Endothelial cell of umbilical vein (primary cell): Measurements from ENCODE around the gene TSPAN15. TPM values are rescaled to one million over a fixed set of nuclear protein-coding genes. Genes with fewer than 3 reads are reported as not detected.

Source experiments
- BruUV-seq: library from RNA; stranded (reverse); fragments of 400-500 nt; replicated peaks from 2 replicates; lab custom pipeline; 2021; lab: Mats Ljungman, UMichigan
- CTCF ChIA-PET: fragments of 300-600, 350-600 bp; sonication (Branson Sonifier 250); formaldehyde crosslinking; loops from one replicate; lab custom pipeline; 2021; ENCODE audit warnings: antibody characterized with exemption, inconsistent platforms; lab: Charles Lee
- POLR2A ChIA-PET: fragments of 300-600, 350-600 bp; sonication (Branson Sonifier 250); formaldehyde crosslinking; loops from one replicate; lab custom pipeline; 2021; ENCODE audit warnings: antibody characterized with exemption, inconsistent platforms; lab: Charles Lee
- DNase-seq: peaks from one replicate; pipeline ENCODE4 v3.0.0-alpha.2; 2011; ENCODE audit warnings: low read depth, low spot score
- FAIRE-seq: peaks from 2 replicates; lab custom pipeline; 2011; peaks lifted over from hg19 to GRCh38; lab: Jason Lieb, UNC
- H2AFZ ChIP-seq: 2 replicates; pipeline ENCODE4 v1.6.0; 2012; ENCODE audit warnings: low read depth, low read length, control low read depth, inconsistent platforms
- H3K27ac ChIP-seq: 2 replicates; pipeline ENCODE4 v1.5.1; 2011; ENCODE audit warnings: low read depth, mild to moderate bottlenecking, control low read depth, low read length, moderate library complexity; ENCODE audit not compliant: insufficient read depth
- H3K27me3 ChIP-seq, 2 experiments: 2 replicates each; pipeline versions ENCODE4 v1.6.0 to v1.6.1; 2011; ENCODE audit warnings: low read length in 2 of 2, mixed read lengths in 1 of 2; ENCODE audit not compliant: control insufficient read depth in 2 of 2, insufficient read depth in 2 of 2
- H3K36me3 ChIP-seq, 2 experiments: 2 replicates in 1 of 2; 3 replicates in 1 of 2; pipeline ENCODE4 v1.5.1; 2011; ENCODE audit warnings: low read length in 2 of 2, mild to moderate bottlenecking in 1 of 2, moderate library complexity in 1 of 2; ENCODE audit not compliant: control insufficient read depth in 2 of 2, insufficient read depth in 2 of 2; ENCODE audit errors: extremely low read depth in 1 of 2
- H3K4me1 ChIP-seq: 3 replicates; pipeline ENCODE4 v1.5.1; 2011; ENCODE audit warnings: mild to moderate bottlenecking, low read length; ENCODE audit not compliant: control insufficient read depth, insufficient read depth; ENCODE audit errors: extremely low read depth
- H3K4me2 ChIP-seq: 2 replicates; pipeline ENCODE4 v1.6.1; 2011; ENCODE audit warnings: low read length, control low read depth, mixed read lengths; ENCODE audit not compliant: insufficient read depth
- H3K4me3 ChIP-seq, 3 experiments: fragments of 200-600 bp in 1 of 3; sonication (generic), shearing (Covaris generic) in 1 of 3; replicated peaks in 1 of 3; 2 replicates each; pipeline ENCODE4 v1.5.1; 2011 to 2016; ENCODE audit warnings: control low read depth in 3 of 3, low read length in 3 of 3, mild to moderate bottlenecking in 2 of 3, inconsistent platforms in 1 of 3, low read depth in 1 of 3, moderate library complexity in 1 of 3; ENCODE audit not compliant: insufficient read depth in 1 of 3
- H3K79me2 ChIP-seq: 2 replicates; pipeline ENCODE4 v1.6.0; 2012; ENCODE audit warnings: low read length, inconsistent platforms; ENCODE audit not compliant: control insufficient read depth, insufficient read depth
- H3K9ac ChIP-seq: replicated peaks from 2 replicates; pipeline ENCODE3; 2011; ENCODE audit warnings: low read length, control low read depth; ENCODE audit not compliant: insufficient read depth; ENCODE audit errors: extremely low read depth
- H3K9me1 ChIP-seq: replicated peaks from 3 replicates; pipeline ENCODE4 v1.6.0; 2011; ENCODE audit warnings: mild to moderate bottlenecking, low read length; ENCODE audit not compliant: control insufficient read depth, insufficient read depth; ENCODE audit errors: extremely low read depth
- H3K9me3 ChIP-seq: replicated peaks from 2 replicates; pipeline ENCODE4 v1.5.1; 2012; ENCODE audit warnings: low read length, inconsistent platforms; ENCODE audit not compliant: control insufficient read depth, insufficient read depth
- H4K20me1 ChIP-seq: replicated peaks from 2 replicates; pipeline ENCODE3; 2011; ENCODE audit warnings: mild to moderate bottlenecking, low read length; ENCODE audit not compliant: control insufficient read depth, insufficient read depth; ENCODE audit errors: extremely low read depth
- CTCF ChIP-seq, 2 donors: IDR thresholded peaks; 1 replicate in 1 of 2; 2 replicates in 1 of 2; pipeline ENCODE4 v1.5.1; 2011; ENCODE audit warnings: low read length in 2 of 2, mild to moderate bottlenecking in 2 of 2, moderate library complexity in 2 of 2, control low read depth in 1 of 2, inconsistent platforms in 1 of 2, low read depth in 1 of 2; ENCODE audit not compliant: insufficient read depth in 1 of 2; ENCODE audit errors: extremely low read depth in 1 of 2
- JUN ChIP-seq: IDR thresholded peaks from 2 replicates; pipeline ENCODE4 v1.6.1; 2011; ENCODE audit warnings: borderline replicate concordance, low read depth; ENCODE audit not compliant: insufficient read length, insufficient read depth
- dilution Hi-C: fragments of 300-500 bp; cut with MboI; formaldehyde crosslinking; loops from one replicate; pipeline ENCODE4 v1.15.0; 2019; ENCODE audit warnings: low sequenced_read_pairs; ENCODE audit not compliant: extremely low pct_ligation_motif_present
- intact Hi-C: fragments of 100-400 bp; cut with micrococcal nuclease; formaldehyde crosslinking; loops from one replicate; pipeline ENCODE4 v1.10.0; 2022
- polyA plus RNA-seq, 4 experiments: library from polyadenylated mRNA; depleted of rRNA in 3 of 4; stranded (reverse) in 3 of 4; unstranded in 1 of 4; fragments of >200 nt; gene quantifications; 2 replicates each; pipeline versions ENCODE4 v1.2.1 to v1.2.3, GENCODE V29; 2011 to 2012; ENCODE audit warnings: missing spikeins in 1 of 4
- total RNA-seq: library from RNA; stranded (reverse); gene quantifications from 2 replicates; pipeline ENCODE4 v1.2.3, GENCODE V29; 2021

Gene TSPAN15
- total and polyA plus RNA-seq, 2 donors (not counting 3 experiments of a cell fraction or from before 2014, with no cell fraction given) = 78.4 to 189 TPM

GRCh38 chr10:69413221-69413865 is 37.9 kb upstream of the TSPAN15 start:
- Histone ChIP-seq H3K9ac (no peak overlapping the region), H3K79me2 (no peaks in the 10 kb centered on the region), H3K27me3 (no peaks in the 10 kb centered on the region), H3K4me3 (no peak overlapping the region), H3K36me3 (no peaks in the 10 kb centered on the region), H3K27ac (no peak overlapping the region), H3K4me1 (peaks cover 12% of the 10 kb centered on the region), H3K4me2 (no peak overlapping the region), H3K9me1 (no peaks in the 10 kb centered on the region), H4K20me1 (no peaks in the 10 kb centered on the region), H2AFZ (no peak overlapping the region), H3K9me3 (no peaks in the 10 kb centered on the region)
- ChIA-PET POLR2A (interaction anchor here (0.5 kb wide), 1 partner anchor 595 kb away, joined by 5 read pairs; no protein-coding TSS in a partner anchor), CTCF (interaction anchor here (0.7 to 1.8 kb wide), 15 partner anchors 17 to 863 kb away, joined by 3 to 8 read pairs (median 4); partner anchors contain the start of gene DDX21)
- DNase-seq = peak; percentile 67
- dilution Hi-C loops (no loop called here), intact Hi-C loops (loop anchor here (1.0 to 5.0 kb wide), 3 partner anchors 95 to 406 kb away; partner anchors contain the start of gene VPS26A)
- peak; percentile 93 for FAIRE-seq
- TF ChIP-seq CTCF (IDR thresholded peaks at IDR 0.05; ENCODE audit: extremely low read depth in 1 of 2, insufficient read depth in 1 of 2, low read depth in 1 of 2, low read length in 2 of 2) = peak; percentile 55 to 83
- TF ChIP-seq JUN = no peak
- BruUV-seq = no TSS peak
